Trophoblast cell (in vitro differentiated cells and primary cell): ENCODE results near the gene SELENOI.

ENCODE experiments used
- DNase-seq, 2 donors: peaks; one replicate each; pipeline ENCODE4 v3.0.0-alpha.2; 2016
- H2AFZ ChIP-seq: 2 replicates; pipeline ENCODE4 v1.6.1; 2013; ENCODE audit warnings: low read length, moderate library complexity, mild to moderate bottlenecking; ENCODE audit not compliant: insufficient read depth, poor library complexity
- H2AK5ac ChIP-seq: 2 replicates; pipeline ENCODE4 v1.6.1; 2013; ENCODE audit warnings: mild to moderate bottlenecking, low read length
- H2BK120ac ChIP-seq: 2 replicates; pipeline ENCODE4 v1.6.1; 2013; ENCODE audit warnings: low read length, mild to moderate bottlenecking, moderate library complexity; ENCODE audit not compliant: insufficient read depth, poor library complexity
- H2BK12ac ChIP-seq: 2 replicates; pipeline ENCODE4 v1.6.1; 2013; ENCODE audit warnings: mild to moderate bottlenecking, low read length, moderate library complexity
- H2BK5ac ChIP-seq: 2 replicates; pipeline ENCODE4 v1.6.1; 2013; ENCODE audit warnings: low read length, low read depth, moderate library complexity, mild to moderate bottlenecking; ENCODE audit not compliant: poor library complexity
- H3K14ac ChIP-seq: 2 replicates; pipeline ENCODE4 v1.6.1; 2013; ENCODE audit warnings: mild to moderate bottlenecking, low read length
- H3K18ac ChIP-seq: 2 replicates; pipeline ENCODE4 v1.6.1; 2013; ENCODE audit warnings: mild to moderate bottlenecking, low read length
- H3K23ac ChIP-seq: 2 replicates; pipeline ENCODE4 v1.6.1; 2013; ENCODE audit warnings: low read length
- H3K27ac ChIP-seq: 2 replicates; pipeline ENCODE4 v1.5.1; 2013; ENCODE audit warnings: low read depth, mild to moderate bottlenecking, inconsistent platforms, low read length, moderate library complexity
- H3K27me3 ChIP-seq: 2 replicates; pipeline ENCODE4 v1.6.1; 2013; ENCODE audit warnings: inconsistent platforms, mild to moderate bottlenecking, low read length, moderate library complexity; ENCODE audit not compliant: insufficient read depth
- H3K36me3 ChIP-seq, 2 experiments: 1 replicate in 1 of 2; 2 replicates in 1 of 2; pipeline ENCODE4 v1.6.1; 2013; ENCODE audit warnings: low read length in 2 of 2, mild to moderate bottlenecking in 2 of 2, moderate library complexity in 1 of 2; ENCODE audit not compliant: insufficient read depth in 2 of 2, control insufficient read depth in 1 of 2
- H3K4ac ChIP-seq: 2 replicates; pipeline ENCODE4 v1.6.1; 2013; ENCODE audit warnings: low read depth, mild to moderate bottlenecking, low read length, moderate library complexity
- H3K4me1 ChIP-seq, 2 experiments: 1 replicate in 1 of 2; 2 replicates in 1 of 2; pipeline ENCODE4 v1.6.1; 2013; ENCODE audit warnings: low read length in 2 of 2, mild to moderate bottlenecking in 2 of 2, moderate library complexity in 1 of 2; ENCODE audit not compliant: insufficient read depth in 2 of 2, control insufficient read depth in 1 of 2
- H3K4me2 ChIP-seq: 2 replicates; pipeline ENCODE4 v1.6.1; 2013; ENCODE audit warnings: inconsistent platforms, mild to moderate bottlenecking, low read length, moderate library complexity
- H3K4me3 ChIP-seq: 2 replicates; pipeline ENCODE4 v1.5.1; 2013; ENCODE audit warnings: mild to moderate bottlenecking, low read depth, low read length, inconsistent platforms
- H3K79me1 ChIP-seq: one replicate; pipeline ENCODE4 v1.6.1; 2013; ENCODE audit warnings: low read length
- H3K79me2 ChIP-seq: 2 replicates; pipeline ENCODE4 v1.6.1; 2013; ENCODE audit warnings: low read length, mild to moderate bottlenecking; ENCODE audit not compliant: control insufficient read depth, insufficient read depth, poor library complexity
- H3K9ac ChIP-seq: 2 replicates; pipeline ENCODE4 v1.6.1; 2013; ENCODE audit warnings: mild to moderate bottlenecking, low read length
- H3K9me3 ChIP-seq: 2 replicates; pipeline ENCODE4 v1.6.1; 2013; ENCODE audit warnings: low read depth, mild to moderate bottlenecking, control low read depth, inconsistent platforms, low read length; ENCODE audit not compliant: insufficient read depth
- H4K12ac ChIP-seq: 2 replicates; pipeline ENCODE4 v1.6.1; 2013; ENCODE audit warnings: low read depth, mild to moderate bottlenecking, low read length, moderate library complexity
- H4K8ac ChIP-seq: 2 replicates; pipeline ENCODE4 v1.6.1; 2013; ENCODE audit warnings: low read depth, mild to moderate bottlenecking, low read length, moderate library complexity
- H4K91ac ChIP-seq: one replicate; pipeline ENCODE4 v1.6.1; 2013; ENCODE audit warnings: low read depth, mild to moderate bottlenecking, low read length, moderate library complexity
- WGBS: extraction: QIAGEN DNeasy Blood & Tissue Kit; methylation state at CpG from one replicate; pipeline ENCODE4 v1.1.7; 2013; ENCODE audit warnings: missing lambda C conversion rate; ENCODE audit not compliant: insufficient read length, insufficient coverage; ENCODE audit errors: extremely low coverage; 5-methylcytosine and 5-hydroxymethylcytosine counted together

SELENOI gene

GRCh38 chr2:26305540-26305939, 40.4 kb upstream of the SELENOI start:
- DNase-seq = no peak
- Histone ChIP-seq H2AFZ (no peak overlapping the region), H3K4ac (no peak overlapping the region), H3K9me3 (peaks cover 3% of the 10 kb centered on the region), H3K36me3 (no peaks in the 10 kb centered on the region), H4K8ac (no peak overlapping the region), H2BK5ac (no peak overlapping the region), H4K12ac (no peak overlapping the region), H3K23ac (no peak overlapping the region), H2AK5ac (no peak overlapping the region), H2BK120ac (no peak overlapping the region), H3K9ac (no peak overlapping the region), H3K18ac (no peak overlapping the region), H3K4me1 (peaks cover 2 to 7% of the 10 kb centered on the region in 2 experiments), H3K4me2 (no peak overlapping the region), H3K4me3 (no peak overlapping the region), H3K79me2 (no peaks in the 10 kb centered on the region), H3K27me3 (no peaks in the 10 kb centered on the region), H4K91ac (no peak overlapping the region), H2BK12ac (no peak overlapping the region), H3K79me1 (peaks cover under 1% of the 10 kb centered on the region), H3K27ac (no peak overlapping the region), H3K14ac (no peak overlapping the region)
- no CpG with 5 or more reads among the region's 6 CpGs for WGBS

- Histone ChIP-seq H3K23ac (no peak overlapping the region), H2BK120ac (no peak overlapping the region), H3K4ac (no peak overlapping the region), H3K18ac (no peak overlapping the region), H4K8ac (no peak overlapping the region), H3K27me3 (no peaks in the 10 kb centered on the region), H3K4me3 (no peak overlapping the region), H3K36me3 (no peaks in the 10 kb centered on the region), H2AFZ (no peak overlapping the region), H3K4me2 (no peak overlapping the region), H2BK12ac (no peak overlapping the region), H3K14ac (no peak overlapping the region), H3K4me1 (peaks cover 0 to 3% of the 10 kb centered on the region in 2 experiments), H3K9ac (no peak overlapping the region), H2BK5ac (no peak overlapping the region), H3K27ac (no peak overlapping the region), H2AK5ac (no peak overlapping the region), H3K9me3 (peaks cover 1% of the 10 kb centered on the region), H3K79me1 (no peaks in the 10 kb centered on the region), H4K12ac (no peak overlapping the region), H3K79me2 (no peaks in the 10 kb centered on the region), H4K91ac (no peak overlapping the region)
- WGBS = no CpG with 5 or more reads among the region's 10 CpGs
- no peak for DNase-seq
Observed at GRCh38 chr2:26309921-26310320, 36.0 kb upstream of the SELENOI start.

- no peak overlapping the region for H4K8ac ChIP-seq
- H3K23ac ChIP-seq = no peak overlapping the region
- H3K9ac ChIP-seq = no peak overlapping the region
- peak; percentile 84 to 86 for DNase-seq
- H3K9me3 ChIP-seq = peaks cover 1% of the 10 kb centered on the region
- no peak overlapping the region for H3K4me2 ChIP-seq
- no peak overlapping the region for H3K18ac ChIP-seq
- H3K36me3 ChIP-seq = no peaks in the 10 kb centered on the region
- no peak overlapping the region for H4K91ac ChIP-seq
- no peak overlapping the region for H2BK120ac ChIP-seq
- no peaks in the 10 kb centered on the region for H3K27me3 ChIP-seq
- H3K4me3 ChIP-seq = no peak overlapping the region
- no peak overlapping the region for H2BK5ac ChIP-seq
- no peak overlapping the region for H3K4ac ChIP-seq
- peaks cover 0 to 5% of the 10 kb centered on the region in 2 experiments for H3K4me1 ChIP-seq
- no peaks in the 10 kb centered on the region for H3K79me2 ChIP-seq
- no peak overlapping the region for H2BK12ac ChIP-seq
- H3K79me1 ChIP-seq = no peaks in the 10 kb centered on the region
- no peak overlapping the region for H3K14ac ChIP-seq
- no peak overlapping the region for H2AFZ ChIP-seq
- H4K12ac ChIP-seq = no peak overlapping the region
- no peak overlapping the region for H2AK5ac ChIP-seq
- no peak overlapping the region for H3K27ac ChIP-seq
- WGBS = no CpG with 5 or more reads among the region's 9 CpGs
Observed at GRCh38 chr2:26312471-26312870, 33.5 kb upstream of the SELENOI start.

GRCh38 chr2:26313446-26313845, 32.5 kb upstream of the SELENOI start:
- Histone ChIP-seq H3K4me3 (no peak overlapping the region), H4K12ac (no peak overlapping the region), H2BK5ac (no peak overlapping the region), H3K27ac (no peak overlapping the region), H3K27me3 (no peaks in the 10 kb centered on the region), H3K18ac (no peak overlapping the region), H3K9ac (no peak overlapping the region), H3K23ac (no peak overlapping the region), H2AFZ (no peak overlapping the region), H3K4me1 (peaks cover 0 to 5% of the 10 kb centered on the region in 2 experiments), H3K9me3 (peaks cover 1% of the 10 kb centered on the region), H3K79me2 (no peaks in the 10 kb centered on the region), H4K8ac (no peak overlapping the region), H3K14ac (no peak overlapping the region), H2AK5ac (no peak overlapping the region), H4K91ac (no peak overlapping the region), H2BK12ac (no peak overlapping the region), H3K4me2 (no peak overlapping the region), H3K79me1 (no peaks in the 10 kb centered on the region), H3K4ac (no peak overlapping the region), H3K36me3 (no peaks in the 10 kb centered on the region), H2BK120ac (no peak overlapping the region)
- WGBS = no CpG with 5 or more reads among the region's 12 CpGs
- DNase-seq = peak; percentile 62 to 73
